Measurements from ENCODE around the gene RALGAPB.
"Not testable (repeated sequence)": the region's sequence is repeated elsewhere in the genome, so short reads cannot be mapped to it uniquely, and the experiment has no call there.

RALGAPB gene

DNA sequence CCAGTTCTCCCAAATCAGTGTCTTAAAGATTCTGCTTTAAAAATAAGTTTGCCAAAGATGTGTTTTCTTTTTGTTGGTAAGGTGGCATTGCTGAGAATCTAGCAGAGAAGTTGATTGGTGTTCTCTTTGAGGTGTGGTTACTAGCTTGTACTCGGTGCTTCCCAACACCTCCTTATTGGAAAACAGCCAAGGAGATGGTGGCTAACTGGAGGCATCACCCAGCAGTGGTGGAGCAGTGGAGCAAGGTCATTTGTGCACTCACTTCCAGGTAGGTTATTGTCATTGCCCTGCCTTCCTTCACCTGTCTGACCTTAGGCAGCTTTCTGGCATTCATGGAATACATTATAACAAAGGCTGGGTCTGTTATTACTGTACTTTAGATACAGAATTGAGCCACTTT, 26.7 kb downstream of the RALGAPB start:
- DNase-seq, result no peak

DNA sequence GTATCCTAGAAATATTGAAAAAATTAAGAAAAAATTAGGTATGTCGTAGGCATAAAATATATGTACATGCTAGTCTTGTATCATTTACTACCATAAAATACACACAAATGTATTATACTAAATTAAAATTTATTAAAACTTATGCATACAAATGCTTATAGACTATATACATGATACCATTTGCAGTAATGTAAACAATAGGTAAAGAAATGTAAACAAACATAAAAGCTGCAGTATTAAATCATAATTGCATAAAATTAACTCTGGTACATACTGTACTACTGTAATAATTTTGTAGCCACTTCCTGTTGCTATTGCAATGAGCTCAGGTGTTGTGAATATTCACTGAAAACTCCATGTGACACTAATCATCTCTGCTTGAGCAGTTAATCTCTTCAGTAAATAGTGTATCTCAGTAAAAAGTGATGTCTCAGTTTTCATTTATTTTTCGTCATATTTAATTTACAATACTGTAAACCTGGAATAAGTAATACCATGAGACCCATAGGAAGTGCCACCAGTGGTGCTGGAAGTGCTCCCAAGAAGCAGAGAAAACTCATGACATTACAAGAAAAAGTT, 29.3 kb downstream of the RALGAPB start:
- no peak for DNase-seq

DNA sequence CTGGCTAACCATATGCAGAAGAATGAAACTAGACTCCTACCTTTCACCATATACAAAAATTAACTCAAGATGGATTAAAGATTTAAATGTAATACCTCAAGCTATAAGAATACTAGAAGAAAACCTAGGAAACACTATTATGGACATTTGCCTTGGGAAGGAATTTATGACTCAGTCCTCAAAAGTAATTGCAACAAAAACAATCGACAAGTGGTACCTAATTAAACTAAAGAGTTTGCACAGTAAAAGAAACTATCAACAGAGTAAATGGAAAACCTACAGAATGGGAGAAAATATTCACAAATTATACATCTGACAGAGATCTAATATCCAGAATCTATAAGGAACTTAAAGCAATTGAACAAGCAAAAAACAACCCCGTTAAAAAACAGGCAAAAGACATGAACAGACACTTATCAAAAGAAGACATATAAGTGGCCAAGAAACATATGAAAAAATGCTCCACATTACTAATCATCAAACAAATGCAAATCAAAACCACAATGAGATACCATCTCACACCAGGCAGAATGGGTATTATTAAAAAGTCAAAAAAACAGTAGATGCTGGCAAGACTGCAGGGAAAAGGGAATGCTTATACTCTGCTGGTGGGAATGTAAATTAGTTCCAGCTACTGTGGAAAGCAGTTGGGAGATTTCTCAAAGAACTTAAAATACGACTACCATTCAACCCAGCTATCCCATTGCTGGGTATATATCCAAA, 31.9 kb downstream of the RALGAPB start:
- DNase-seq, result no peak

DNA sequence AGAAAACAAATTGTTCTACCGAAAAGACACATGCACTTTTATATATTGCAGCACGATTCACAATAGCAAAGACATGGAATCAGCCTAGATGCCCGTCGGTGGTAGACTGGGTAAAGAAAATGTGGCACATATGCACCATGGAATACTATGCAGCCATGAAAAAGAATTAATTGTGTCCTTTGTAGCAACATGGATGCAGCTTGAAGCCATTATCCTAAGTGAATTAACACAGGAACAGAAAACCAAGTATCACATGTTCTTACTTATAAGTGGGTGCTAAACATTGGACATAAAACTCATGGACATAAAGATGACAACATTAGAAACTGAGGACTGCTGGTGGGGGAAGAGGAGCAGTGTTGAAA, 32.4 kb downstream of the RALGAPB start:
- DNase-seq, result no peak

DNA sequence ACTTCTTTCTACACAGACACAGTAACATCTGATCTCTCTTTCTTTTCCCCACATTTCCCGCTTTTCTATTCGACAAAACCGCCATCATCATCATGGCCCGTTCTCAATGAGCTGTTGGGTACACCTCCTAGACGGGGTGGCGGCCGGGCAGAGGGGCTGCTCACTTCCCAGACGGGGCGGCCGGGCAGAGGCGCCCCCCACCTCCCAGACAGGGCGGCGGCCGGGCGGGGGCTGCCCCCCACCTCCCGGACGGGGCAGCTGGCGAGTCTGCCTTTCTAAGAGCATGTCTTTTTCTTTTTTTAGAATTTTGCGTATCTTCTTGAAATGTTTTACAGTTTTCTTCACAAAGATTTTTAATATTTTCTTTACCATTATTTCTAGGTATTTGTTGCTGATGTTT, 39.1 kb downstream of the RALGAPB start:
- not testable (repeated sequence) for DNase-seq

DNA sequence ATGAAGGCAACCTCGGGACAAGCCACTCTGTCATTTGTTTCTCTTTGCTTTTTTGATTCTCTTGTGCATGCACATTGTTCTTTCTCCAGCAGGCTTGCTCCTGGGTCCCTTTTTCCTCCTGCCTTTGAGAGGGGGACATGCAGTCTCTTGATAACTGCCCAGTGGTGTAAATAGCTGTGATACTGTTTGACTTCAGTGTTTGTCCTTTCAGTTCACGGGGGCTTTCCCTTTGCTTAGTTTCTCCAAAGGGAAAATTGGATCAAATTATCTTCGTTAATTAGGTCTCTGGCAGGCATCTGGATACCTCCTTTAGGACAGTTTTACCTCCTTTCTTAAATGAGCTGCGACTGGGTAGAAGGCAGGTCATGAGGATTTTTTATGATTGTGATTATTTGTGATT, 41.5 kb downstream of the RALGAPB start:
- no peak for DNase-seq

DNA sequence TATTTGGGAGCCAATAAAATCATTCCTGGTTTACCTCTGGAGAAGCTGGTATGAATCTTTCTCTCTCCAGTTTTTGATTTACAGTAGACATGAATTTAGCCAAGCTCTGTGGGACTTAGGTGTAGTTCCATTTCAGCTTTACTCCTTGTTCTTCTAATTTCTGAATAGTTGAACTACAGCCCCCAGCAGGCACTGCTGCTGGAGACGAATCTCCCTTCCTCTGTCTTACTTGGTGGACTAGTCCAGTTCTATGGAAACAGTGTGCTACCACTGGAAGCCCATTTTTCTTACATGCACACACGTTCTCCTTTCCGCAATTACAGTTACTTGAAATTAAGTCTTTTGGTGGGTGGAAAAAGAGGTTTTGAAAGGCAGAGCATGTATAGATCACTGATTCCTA, 42.3 kb downstream of the RALGAPB start:
- DNase-seq, result no peak

DNA sequence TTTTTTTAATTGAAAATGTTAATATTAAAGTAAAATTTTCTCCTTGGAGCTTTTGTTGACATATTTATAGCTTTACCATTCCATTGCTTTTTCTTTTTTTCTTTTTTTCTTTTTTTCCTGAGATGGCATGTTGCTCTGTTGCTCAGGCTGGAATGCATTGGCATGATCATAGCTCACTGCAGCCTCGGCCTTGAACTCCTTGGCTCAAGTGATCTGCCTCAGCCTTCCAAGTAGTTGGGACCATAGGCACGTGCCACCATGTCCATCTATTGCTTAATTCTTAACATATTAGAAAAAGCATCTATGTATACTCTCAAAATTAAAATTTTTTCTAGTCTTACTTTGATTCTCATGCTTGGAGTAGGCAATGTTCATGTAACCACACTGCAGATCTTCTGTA, 43.0 kb downstream of the RALGAPB start:
- no peak for DNase-seq

DNA sequence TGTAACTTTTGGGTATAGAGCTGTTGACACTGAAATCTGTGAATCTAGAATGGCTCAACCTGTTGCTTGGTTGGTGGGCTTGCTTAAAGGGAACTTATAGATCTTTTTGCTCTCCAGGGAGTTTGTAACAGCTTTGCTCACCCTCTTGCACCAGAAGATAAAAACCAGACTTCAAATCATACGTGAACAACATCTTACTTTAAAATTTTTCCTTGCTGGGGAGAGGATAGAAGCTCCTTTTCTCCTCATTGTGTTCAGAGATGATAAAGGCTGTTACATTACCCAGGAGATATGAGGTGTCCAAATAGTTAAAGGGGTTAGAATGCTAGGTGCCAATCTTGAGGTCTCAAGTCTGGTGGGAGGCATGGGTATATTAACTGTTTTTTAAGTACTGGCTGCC, 46.8 kb downstream of the RALGAPB start:
- no peak for DNase-seq

DNA sequence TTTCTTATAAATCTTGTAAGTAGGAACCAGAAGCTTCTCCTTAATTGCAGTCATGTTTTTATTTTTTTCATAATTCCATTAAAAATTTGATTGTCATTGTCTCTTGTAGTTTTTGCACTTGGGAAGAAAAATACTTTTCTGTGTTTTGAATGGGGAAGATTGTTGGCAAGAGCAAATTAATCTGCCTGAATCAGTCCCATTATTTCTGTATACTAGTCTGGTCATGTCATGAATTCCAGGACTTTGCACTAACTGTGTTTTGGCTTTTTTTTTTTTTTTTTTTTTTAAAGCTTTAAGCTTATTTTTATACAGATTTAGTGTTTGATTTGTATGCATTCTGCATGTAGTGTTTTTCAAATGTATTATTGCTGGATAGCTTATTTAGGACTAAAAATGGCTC, 47.6 kb downstream of the RALGAPB start:
- DNase-seq, result no peak

DNA sequence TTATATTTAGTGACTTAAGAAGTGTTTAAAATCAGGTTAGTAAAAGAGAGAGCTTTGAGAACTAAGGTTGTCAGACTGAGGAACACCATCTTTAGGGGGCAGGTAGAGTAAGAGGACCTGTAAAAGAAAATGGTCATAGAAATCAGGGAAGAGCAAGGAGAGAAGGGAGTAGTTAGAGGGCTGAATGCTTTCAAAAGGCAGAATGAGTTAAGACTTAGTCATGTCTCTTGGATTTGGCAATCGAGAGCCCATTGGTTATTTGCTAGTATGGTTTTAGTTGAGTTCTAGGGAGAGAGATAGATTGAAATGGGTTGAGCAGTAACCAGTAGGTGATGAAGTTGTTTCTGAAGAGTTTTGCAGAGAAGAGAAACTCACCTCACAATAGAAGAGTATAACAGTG, 51.1 kb downstream of the RALGAPB start:
- DNase-seq, result no peak

DNA sequence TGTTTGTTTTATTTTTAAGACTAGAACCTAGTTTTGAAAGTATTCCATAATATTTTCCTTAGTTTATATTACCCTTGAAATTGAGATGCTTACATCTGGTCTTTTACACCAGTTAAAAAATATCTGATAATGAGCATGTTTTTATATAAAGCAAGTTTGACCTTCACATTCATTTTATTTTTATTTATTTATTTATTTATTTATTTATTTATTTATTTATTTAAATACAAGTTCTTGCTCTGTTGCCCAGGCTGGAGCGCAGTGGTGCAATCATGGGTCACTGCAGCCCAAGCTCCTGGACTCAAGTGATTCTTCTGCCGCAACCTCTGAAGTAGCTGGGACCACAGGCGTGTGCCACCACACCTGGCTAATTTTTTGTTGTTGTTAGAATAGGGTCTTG, 55.5 kb downstream of the RALGAPB start:
- DNase-seq, result no peak

DNA sequence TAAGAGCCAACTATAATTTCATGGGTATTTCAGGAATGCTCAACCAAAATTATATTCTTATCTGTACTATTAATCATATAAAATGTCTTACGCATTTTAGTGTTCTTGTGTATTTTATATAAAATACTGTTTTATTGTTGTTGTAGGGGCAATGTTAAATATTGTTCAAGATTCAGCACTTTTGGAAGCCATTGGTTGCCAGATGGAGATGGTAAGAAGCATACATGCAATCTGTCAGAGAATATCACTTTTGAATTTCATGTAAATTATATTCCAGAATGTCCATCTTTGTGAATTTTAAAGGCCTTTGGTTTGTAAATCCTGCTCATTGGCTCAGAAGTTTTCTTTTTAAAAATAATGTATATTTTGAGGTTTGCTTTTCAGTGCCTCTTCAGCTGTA, 58.4 kb downstream of the RALGAPB start:
- DNase-seq, result no peak

DNA sequence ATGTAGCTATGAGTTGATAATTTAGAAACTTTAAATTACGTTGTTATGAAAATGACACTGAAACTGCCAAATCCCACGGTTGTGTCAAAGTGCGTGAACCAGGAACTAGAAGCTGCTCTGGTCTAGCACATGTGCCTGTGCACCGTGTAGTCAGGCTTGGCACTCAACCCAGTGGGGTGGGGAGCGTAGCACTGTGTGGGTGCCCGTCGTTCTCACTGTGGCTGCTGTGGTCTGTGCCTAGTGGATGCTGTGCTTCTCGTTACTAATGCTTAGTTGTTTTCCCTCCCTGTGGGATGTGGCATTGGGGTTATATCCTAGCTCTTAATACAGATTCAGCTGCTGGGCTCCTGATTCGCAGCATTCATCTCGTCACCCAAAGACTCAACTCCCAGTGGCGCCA, 62.1 kb downstream of the RALGAPB start:
- no peak for DNase-seq

DNA sequence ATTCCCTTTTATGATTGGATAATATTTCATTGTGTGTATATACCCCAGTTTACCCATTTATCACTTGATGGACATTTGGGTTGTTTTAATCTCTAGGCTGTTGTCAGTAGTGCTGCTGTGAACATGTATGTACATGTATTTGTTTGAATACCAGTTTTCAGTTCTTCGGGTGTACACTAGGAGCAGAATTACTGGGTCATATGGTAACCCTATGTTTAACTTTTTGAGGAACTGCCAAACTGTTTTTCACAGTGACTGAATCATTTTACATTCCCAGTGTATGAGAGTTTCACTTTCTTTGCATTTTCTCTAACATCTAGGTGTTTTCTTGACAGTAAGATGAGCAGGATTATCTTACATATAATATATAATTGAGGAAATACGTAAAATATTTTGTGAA, 63.7 kb downstream of the RALGAPB start:
- DNase-seq, result no peak

DNA sequence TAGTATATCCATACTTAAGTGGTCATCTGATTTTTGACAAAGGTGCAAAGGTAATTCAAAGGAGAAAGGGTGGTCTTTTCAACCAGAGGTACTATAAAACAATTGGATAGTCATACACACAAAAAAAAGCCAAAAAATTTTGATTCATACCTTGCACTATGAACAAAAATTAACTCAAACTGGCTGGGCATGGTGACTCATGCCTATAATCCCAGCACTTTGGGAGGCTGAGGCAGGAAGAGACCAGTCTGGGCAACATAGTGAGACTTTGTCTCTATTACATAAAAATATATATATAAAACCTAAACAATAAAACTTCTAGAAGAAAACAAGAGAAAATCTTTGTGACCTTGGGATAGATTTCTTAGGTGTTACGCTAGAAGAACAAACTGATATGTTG, 64.5 kb downstream of the RALGAPB start:
- DNase-seq, result no peak

DNA sequence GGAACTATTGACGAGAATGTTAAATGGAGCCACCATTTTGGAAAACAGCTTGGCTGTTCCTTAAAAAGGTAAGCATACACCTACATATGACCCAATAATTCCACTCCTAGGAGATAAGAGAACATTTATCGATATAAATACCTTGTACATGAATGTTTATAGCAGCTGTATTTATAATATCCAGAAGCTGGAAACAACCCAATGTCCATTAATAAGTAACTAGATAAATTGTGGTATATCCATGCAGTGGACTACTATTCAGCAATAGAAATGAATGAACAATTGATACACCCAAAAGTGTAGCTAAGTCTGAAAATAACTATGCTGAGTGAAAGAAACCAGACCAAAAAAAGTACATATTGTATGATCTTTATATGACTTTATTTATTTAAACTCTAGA, 66.1 kb downstream of the RALGAPB start:
- DNase-seq, result no peak

DNA sequence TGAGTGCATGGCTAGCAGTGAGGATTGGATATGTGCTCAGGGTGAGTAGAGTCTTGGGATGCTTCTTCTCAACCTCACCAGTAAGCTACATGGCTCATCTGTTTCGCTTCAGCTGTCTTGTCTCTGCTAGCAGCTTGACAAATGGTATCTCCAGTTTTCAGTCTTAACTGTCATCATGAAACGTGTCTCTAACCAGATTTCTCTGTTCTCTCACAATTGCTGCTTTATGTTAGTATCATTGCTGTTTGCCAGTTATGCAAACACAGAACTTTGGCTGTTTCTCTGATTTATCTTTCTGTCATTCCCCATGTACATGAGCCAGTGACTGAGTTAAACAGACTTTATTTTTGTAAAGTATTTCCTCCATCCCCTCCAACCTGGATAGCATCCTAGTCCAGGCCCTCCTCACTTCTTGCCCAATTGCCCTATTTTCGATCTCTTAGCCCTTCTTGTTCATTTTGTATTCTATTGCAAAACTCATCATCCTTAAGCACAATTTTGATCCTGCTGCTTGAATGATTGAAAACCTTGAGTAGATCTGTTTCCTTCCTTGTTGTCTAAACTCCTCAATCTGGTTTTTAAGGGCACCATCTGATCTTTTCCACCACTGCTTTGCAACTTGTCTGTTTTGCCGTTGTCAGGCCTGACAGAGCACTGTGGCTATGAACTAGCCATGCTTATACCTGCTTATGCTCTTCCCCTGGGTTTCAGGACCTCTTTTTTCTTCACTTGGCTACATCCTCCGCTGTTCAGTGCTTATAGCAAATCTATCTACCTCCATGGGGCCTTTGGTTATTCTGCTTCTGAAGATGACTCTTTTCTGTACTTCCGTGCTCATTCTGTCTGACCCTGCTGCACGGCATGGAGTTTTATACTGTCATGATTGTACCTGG, 70.6 kb downstream of the RALGAPB start:
- no peak for DNase-seq

DNA sequence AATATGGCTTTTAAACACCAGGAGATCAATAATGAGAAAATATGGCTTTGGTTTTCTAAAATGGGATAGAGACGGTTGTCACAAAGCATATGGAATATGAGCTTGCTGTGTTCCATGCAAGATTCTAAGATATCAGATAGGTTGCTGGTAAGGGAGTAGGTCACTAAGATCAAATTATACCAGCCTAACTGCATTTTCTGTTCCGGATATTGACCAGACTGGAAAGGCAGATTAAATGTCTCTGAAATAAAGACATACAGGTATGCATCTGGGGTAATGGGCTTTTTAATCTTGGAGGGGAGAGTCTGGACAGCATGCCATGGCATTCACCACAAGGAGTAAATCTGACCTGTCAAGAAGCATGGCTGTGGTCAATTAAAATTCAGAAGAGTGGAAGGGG, 73.1 kb downstream of the RALGAPB start:
- no peak for DNase-seq

DNA sequence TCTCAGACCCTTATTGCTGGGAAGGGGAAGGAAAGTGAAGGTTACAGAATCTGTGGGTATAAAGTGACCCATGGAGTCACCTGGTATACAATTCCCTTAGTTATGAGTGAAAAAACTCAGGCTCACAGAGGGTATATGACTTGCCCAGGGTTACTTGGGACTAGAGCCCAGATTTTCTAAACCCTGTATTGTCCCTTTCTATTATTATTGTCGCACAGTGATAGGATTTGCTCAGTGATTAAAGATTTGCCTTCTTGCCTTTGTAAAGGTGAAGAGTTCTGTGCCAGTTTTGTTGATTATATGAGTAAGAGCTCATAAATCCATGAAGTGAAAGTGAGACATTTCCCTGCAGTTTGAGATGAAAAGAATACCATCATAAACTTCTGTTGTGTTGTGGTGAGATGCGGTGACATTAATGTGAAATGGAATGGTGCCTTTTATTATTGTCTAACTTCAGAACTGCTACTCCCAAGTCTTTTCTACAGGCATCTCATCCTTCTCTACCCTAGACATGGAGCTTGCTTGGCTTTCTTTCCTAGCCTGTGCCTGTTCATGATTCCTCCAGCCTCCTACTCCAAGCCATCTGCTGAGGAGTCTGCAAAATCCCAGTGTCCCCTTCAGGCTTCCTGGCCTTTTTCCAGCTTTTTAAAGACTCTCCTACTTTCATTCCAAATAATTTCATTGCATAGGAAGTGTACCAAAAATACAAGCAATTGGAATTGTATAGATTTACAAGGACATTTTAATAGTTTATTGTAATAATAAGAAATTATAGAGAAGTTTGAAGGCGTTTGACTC, 74.8 kb downstream of the RALGAPB start:
- no peak for DNase-seq

DNA sequence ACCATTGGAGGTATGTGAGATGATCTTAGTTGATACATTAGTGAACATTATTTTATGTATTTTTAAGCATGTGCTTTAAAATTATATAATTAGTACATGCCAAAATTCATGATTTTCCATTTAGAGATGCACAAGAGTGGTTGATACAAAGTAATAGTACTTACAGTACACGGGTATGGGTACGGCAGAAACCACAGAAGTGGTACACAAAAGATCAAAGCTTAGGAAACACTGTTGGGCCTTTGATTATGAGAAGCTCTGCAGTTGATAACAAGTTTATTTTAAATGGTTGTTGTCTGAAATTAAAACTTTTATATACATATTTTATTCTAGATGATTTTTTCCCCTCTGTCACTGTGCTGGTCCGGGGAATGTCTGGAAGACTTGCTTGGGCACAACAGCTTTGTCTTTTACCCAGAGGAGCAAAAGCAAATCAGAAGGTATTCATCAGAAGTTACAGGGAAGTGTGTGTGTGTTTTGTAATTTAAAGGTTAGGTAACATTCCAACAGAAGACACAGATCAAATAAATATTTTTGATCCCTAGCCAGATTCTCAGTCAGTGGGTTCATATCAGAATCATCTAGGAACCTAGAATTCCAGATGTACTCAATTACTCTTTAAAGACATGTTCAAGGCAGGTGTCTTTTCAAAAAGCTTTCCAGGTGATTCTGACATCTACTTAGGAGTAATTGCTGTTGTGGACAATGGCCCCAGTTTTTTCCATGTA, 75.9 kb downstream of the RALGAPB start:
- DNase-seq, result no peak

DNA sequence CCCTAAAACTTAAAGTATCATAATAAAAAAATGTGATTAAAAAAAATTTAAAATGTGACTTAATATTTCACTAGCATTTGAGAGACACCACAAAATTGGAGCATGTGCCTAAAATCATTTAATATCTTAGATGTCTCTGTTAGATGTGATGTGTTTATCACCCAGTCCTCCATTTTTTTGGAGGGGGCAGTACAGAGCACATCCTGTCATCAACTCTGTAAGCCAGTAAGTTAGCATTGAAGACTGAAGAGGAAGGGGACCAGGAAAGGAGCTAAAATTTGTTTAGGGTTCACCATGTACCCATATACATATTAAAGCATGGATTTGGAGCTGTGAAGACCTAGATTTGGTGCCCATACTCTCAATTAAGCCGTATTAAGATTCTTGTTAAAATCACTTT, 77.6 kb downstream of the RALGAPB start:
- no peak for DNase-seq
